ENCODE results near the gene NDUFB5. TPM values are rescaled to one million over a fixed set of nuclear protein-coding genes. Genes with fewer than 3 reads are reported as not detected.

The NDUFB5 gene
- 100 to 1,000 TPM; 184 to 210 (median 195) TPM for polyA plus RNA-seq (ENCODE audit: insufficient read length in 4 of 4)

- DNase-seq (ENCODE audit: low read depth in 4 of 4, low spot score in 2 of 4): peak; percentile 93 to 98 (median 95)
These were observed at the start of gene NDUFB5, which contains the start of gene MRPL47 for GRCh38 chr3:179604321-179605078. TSS of gene NDUFB5 (plus strand) at chr3:179604794. CDS start at chr3:179604816, 22 bp downstream. TSS of gene MRPL47 (minus strand) at chr3:179604638. CDS start at chr3:179604624, 14 bp downstream.

DNA sequence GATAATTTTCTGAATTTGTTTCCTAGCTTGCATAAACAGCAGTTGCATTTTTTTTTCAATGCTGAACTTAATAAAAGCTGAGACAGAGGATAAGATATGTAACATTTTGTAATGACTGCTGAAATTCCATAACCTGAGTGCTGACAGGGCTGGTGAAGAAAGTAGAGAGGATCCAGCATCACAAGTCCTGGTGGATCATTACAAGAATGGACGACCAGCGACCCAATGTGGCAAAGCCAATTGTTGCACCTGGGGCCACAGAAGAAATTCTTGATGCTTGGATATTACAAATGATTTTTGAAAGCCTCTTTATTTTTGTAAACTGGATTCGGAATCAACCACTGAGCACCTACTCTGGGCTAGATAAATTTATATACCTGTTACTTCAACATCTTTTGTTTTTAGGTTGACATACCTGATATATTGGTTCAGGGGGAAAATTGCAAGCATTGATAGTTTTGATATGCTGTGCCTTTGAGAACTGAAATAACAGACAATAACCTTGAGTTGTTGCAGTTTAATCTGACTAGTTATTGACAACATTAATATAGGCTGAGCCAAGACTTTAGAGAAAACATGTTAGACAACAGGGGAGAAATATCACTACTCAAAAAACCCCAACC lies 45.7 kb upstream of the NDUFB5 start:
- peak in 2 of 4 donors; percentile 26 to 59 for DNase-seq (ENCODE audit: low read depth in 4 of 4, low spot score in 2 of 4)

- no peak for DNase-seq (ENCODE audit: low read depth in 4 of 4, low spot score in 2 of 4)
These were observed 43.8 kb upstream of the NDUFB5 start for GRCh38 chr3:179560791-179561190.

- DNase-seq (ENCODE audit: low read depth in 4 of 4, low spot score in 2 of 4): peak; percentile 98 to 100 (median 98)
These were observed 41.9 kb upstream of the NDUFB5 start, which contains the start of gene ACTL6A for GRCh38 chr3:179562591-179563270. TSS of gene ACTL6A (plus strand) at chr3:179562926. CDS start at chr3:179563093, 167 bp downstream.

DNA sequence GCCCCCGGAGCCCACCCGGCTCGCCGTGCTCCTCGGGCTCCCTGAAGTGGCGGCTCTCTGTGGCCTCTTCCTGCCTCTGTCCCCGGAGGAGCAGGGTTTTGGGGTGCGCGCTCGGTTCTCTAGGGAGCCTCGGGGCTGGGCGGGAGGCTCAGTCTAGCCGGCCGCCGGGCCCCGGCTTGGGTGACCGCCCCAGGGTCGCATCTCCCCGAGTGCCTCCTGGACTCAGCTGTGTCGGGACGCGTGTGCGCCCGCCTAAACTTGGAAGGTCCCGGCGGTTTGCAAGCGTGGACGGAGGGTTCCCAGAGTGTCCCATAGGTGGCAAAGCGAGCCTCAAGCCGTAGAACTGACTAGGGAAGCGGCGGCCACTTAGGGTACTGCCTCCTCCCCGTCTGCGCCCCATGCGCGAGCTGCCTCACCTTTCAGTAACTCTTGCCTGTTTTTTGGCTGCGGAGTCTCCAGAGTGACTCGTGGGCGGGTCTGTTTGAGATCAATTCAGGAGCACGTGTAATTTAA lies 41.3 kb upstream of the NDUFB5 start:
- DNase-seq (ENCODE audit: low read depth in 4 of 4, low spot score in 2 of 4): peak; percentile 34 to 51 (median 43)

- no peak for DNase-seq (ENCODE audit: low read depth in 4 of 4, low spot score in 2 of 4)
These were observed 39.1 kb upstream of the NDUFB5 start for GRCh38 chr3:179565496-179565895.

DNA sequence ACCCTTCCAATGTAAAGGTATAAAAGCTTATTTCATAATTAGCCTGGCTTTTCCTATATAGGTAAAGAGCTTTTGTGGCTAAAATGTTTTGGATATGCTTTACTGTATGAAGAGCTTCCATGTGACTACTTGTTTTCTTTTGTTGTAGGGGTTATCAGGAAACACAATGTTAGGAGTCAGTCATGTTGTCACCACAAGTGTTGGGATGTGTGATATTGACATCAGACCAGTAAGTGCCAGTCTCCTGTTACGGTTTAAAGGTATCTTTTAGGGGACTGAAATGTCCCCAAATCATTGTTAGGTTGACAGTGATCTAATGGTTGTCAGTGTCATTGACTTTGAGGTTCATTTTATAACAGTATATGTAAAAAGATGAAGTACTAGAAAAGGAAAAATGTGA lies 23.6 kb upstream of the NDUFB5 start:
- no peak for DNase-seq (ENCODE audit: low read depth in 4 of 4, low spot score in 2 of 4)

DNA sequence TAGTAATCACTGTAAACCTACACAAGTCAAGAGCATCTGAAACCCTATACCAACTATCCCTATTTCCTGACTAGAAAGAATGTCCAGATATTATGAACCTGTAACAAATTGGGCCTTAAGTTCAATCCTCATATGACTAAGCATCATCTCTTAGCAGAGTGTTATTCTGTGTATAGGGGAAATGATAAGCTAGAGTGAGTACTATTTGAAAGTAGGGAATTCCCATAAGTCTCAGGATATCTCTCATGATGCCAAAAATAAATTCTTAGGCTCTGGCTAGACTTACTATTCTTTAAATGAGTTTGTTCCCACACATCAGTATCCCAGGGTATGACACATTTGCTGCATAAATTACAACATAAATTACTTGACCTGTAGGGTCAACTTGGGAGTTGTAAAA lies 15.5 kb upstream of the NDUFB5 start:
- DNase-seq (ENCODE audit: low read depth in 4 of 4, low spot score in 2 of 4): no peak

DNA sequence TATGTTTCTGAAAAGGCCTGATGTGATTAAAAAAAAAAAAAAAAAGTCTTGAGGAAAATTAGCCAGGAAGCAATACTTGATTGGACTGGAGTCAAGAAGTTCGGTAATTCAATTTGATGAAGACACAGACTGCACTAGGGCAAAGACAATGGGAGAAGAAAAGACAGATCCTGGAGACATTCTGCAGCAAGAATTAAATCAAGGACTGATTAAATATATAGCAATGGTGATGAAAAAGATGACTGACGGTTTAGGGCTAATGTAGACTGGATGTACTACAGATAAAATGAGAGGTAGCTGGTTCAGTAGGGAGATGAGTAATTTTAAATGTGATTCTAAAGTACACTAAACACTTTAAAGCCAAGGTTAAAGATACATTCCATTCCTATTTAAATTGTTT lies 13.9 kb upstream of the NDUFB5 start:
- no peak for DNase-seq (ENCODE audit: low read depth in 4 of 4, low spot score in 2 of 4)

GRCh38 chr3:179591313-179591712 lies 13.3 kb upstream of the NDUFB5 start:
- no peak for DNase-seq (ENCODE audit: low read depth in 4 of 4, low spot score in 2 of 4)

- no peak for DNase-seq (ENCODE audit: low read depth in 4 of 4, low spot score in 2 of 4)
These were observed 5.1 kb upstream of the NDUFB5 start for GRCh38 chr3:179599531-179599930.

DNA sequence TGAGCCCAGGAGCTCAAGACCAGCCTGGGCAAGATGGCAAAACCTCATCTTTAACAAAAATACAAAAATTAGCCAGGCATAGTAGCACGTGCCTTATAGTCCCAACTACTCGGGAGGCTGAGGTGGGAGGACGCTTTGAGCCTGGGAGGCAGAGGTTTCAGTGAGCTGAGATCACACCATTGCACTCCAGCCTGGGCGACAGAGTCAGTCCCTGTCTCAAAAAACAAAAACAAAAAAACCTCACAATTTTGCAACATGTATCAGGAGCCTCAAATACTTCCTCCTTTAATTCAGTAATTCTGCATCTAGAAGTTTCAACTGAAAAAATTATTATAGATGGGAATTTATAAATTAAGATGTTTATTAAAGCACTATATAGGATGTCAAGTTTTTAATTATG lies 1.3 kb upstream of the NDUFB5 start:
- DNase-seq (ENCODE audit: low read depth in 4 of 4, low spot score in 2 of 4): no peak

DNA sequence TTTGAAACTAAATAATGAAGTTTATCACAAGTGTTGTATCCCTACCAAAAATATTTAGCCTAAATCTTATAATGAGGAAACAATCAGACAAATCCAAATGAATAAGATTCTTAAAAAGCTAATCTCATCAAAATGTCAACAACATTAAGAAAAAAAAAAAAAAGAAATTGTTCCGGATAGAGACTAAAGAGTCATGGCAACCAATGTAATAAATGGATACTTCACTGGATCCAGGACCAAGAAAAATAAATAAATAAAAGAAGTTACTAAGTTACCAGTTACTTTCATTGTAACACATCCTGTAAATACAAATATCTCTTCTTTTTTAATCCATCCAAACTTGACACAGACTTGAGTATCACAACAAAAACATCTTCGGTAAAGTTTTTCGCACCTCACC lies 763 bp upstream of the NDUFB5 start:
- no peak for DNase-seq (ENCODE audit: low read depth in 4 of 4, low spot score in 2 of 4)

GRCh38 chr3:179606534-179607085 lies 2.0 kb downstream of the NDUFB5 start:
- no peak for DNase-seq (ENCODE audit: low read depth in 4 of 4, low spot score in 2 of 4)

- DNase-seq (ENCODE audit: low read depth in 4 of 4, low spot score in 2 of 4): no peak
These were observed 4.5 kb downstream of the NDUFB5 start for GRCh38 chr3:179608931-179609720.

DNA sequence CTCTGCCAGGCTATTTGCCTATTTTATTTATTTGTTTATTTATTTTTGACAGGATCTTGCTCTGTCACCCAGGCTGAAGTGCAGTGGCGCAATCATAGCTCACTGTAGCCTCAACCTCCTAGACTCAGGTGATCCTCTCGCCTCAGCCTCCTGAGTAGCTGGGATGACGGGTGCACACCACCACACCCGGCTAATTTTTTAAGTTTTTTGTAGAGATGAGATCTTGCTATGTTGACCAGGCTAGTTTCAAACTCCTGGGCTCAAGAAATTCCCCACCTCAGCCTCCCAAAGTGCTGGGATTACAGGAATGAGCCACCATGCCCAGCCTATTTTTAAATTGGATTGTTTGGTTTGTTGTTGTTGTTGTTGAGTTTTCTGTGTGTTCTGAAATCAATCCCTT lies 5.5 kb downstream of the NDUFB5 start:
- no peak for DNase-seq (ENCODE audit: low read depth in 4 of 4, low spot score in 2 of 4)

DNA sequence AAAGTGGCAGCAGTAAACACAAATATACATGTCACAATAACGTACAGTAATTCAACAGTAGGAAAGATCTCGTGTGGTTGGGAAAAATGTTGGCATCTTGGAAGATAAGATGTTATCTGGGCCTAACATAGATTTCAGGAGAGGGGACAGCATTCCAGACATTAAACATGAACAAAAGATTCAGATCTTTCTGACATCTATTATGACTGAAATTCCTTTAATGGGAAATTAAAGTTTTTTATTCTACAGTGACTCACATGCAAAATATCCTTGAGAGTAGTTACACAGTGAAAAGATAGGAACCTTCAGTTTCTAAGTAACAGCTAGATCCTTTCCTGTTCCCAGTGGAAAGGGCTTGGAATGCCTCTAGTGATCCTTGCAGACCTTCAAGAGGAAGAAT lies 9.2 kb downstream of the NDUFB5 start:
- DNase-seq (ENCODE audit: low read depth in 4 of 4, low spot score in 2 of 4): no peak

DNA sequence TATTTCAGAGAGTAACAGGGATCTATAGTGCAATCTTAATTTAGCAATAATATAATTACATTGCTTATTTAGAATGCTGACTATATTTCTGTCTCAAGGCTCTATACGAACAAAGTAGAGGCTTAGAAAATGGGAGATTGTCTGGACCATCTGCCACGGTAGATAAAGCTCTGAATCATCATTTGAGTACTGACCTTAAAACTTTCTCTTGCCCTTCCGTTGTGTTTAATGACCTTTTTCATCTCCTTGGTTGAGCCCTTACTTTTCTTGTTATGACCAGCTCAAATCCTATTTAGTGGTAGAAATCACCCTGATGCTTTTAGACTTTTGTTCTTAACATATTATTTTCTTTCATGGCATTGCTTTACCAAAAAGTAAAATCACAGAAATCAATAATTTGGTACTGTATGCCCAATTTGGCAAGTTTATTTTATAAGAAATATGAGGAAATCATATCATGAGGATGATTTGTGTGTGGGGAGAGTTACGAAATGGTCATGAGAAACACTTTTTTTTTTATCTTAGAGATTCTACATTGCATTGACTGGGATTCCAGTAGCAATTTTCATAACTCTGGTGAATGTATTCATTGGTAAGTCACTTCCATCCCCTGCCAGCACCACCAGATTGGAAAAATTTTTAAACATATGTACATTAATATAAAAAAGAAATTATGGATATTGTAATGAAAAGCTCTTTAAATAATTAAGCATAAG lies 11.0 kb downstream of the NDUFB5 start:
- DNase-seq (ENCODE audit: low read depth in 4 of 4, low spot score in 2 of 4): no peak

DNA sequence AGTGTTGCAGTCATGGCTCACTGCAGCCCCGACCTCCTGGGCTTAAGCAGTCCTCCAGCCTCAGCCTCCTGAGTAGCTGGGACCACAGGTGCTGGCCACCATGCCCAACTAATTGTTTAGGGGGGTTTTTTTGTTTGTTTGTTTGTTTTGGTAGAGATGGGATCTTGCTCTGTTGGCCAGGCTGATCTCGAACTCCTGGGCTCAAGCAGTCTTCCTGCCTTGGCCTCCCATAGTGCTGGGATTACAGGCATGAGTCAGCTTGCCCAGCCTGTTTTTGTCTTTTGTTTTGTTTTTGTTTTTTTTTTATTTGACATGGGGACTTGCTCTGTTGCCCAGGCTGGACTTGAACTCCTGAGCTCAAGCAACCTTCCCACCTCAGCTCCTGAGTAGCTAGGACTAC lies 17.4 kb downstream of the NDUFB5 start:
- no peak for DNase-seq (ENCODE audit: low read depth in 4 of 4, low spot score in 2 of 4)
